Measurements from ENCODE around the gene UMOD. TPM values are rescaled to one million over a fixed set of nuclear protein-coding genes. Genes with fewer than 3 reads are reported as not detected.
"Not testable (repeated sequence)": the region's sequence is repeated elsewhere in the genome, so short reads cannot be mapped to it uniquely, and the experiment has no call there.

UMOD gene
- polyA plus RNA-seq, 3 donors = 70.4 to 269 (median 133) TPM

DNA sequence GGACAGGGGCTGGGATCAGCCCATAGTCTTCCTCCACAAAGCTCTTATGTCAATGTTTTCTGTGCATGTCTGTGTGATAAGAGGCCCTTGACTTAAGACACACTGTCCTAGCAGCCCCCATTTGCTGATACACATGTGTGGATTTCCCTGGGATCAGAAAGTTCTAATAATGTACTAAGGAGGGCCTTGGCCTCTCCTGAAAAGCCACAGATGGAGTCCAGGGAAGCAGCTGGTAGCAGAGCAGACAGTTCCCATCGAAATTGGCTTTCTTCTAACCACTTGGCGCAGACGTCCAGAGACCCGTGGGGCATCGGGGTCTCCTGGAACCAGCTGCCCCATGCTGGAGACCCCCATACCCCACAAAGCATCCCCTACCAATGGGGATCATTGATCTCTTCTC lies 20.9 kb downstream of the UMOD start:
- DNase-seq (ENCODE audit: extremely low read depth in 1 of 11, low read depth in 9 of 11, low spot score in 4 of 11) = no peak

- DNase-seq (ENCODE audit: extremely low read depth in 1 of 11, low read depth in 9 of 11, low spot score in 4 of 11) = no peak
Measured at GRCh38 chr16:20329392-20330138, 22.9 kb downstream of the UMOD start.

GRCh38 chr16:20327444-20328041 lies 25.0 kb downstream of the UMOD start, which contains the start of gene GP2:
Gene GP2 (minus strand): TSS chr16:20327513. CDS start chr16:20326431, 1,082 bp downstream.
- DNase-seq (ENCODE audit: extremely low read depth in 1 of 11, low read depth in 9 of 11, low spot score in 4 of 11) = no peak

- DNase-seq (ENCODE audit: extremely low read depth in 1 of 11, low read depth in 9 of 11, low spot score in 4 of 11) = no peak
Measured at GRCh38 chr16:20326321-20326720, 26.2 kb downstream of the UMOD start.

- no peak for DNase-seq (ENCODE audit: extremely low read depth in 1 of 11, low read depth in 9 of 11, low spot score in 4 of 11)
Measured at GRCh38 chr16:20325005-20325404, 27.5 kb downstream of the UMOD start.

GRCh38 chr16:20323591-20324117 lies 28.9 kb downstream of the UMOD start:
- no peak for DNase-seq (ENCODE audit: extremely low read depth in 1 of 11, low read depth in 9 of 11, low spot score in 4 of 11)

GRCh38 chr16:20322696-20323095 lies 29.8 kb downstream of the UMOD start:
- no peak for DNase-seq (ENCODE audit: extremely low read depth in 1 of 11, low read depth in 9 of 11, low spot score in 4 of 11)

DNA sequence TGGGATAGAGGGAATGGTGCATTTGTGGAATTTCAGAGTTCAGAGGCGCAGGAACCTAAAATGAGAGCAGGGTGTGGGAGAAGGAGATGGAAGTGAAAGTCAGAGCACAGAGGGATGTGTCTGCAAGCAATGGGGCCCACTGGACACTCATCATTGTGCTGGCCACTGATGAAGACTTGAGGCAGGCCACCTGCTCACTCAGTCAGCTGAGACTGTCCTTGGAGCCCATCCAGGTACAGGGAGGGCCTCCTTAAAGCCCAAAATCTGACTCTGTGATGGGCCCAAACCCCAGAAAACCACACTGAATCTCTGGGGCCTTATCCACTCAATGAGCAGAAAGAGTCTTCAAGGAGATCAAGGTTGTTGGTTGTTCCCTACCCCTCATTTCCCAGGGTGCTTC lies 30.8 kb downstream of the UMOD start:
- DNase-seq (ENCODE audit: extremely low read depth in 1 of 11, low read depth in 9 of 11, low spot score in 4 of 11) = no peak

DNA sequence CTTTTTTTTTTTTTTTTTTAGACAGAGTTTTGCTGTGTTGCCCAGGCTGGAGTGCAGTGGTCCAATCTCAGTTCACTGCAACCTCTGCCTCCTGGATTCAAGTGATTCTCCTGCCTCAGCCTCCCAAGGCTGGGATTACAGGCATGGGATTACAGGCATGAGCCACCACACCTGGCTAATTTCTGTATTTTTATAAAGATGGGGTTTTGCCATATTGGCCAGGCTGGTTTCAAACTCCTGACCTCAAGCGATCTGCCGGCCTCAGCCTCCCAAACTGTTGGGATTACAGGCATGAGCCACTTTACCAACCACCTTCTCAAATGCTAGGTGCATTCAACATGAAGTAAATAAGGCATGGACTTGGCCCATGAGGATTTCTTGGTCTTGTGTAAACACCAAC lies 31.5 kb downstream of the UMOD start:
- not testable (repeated sequence) for DNase-seq (ENCODE audit: extremely low read depth in 1 of 11, low read depth in 9 of 11, low spot score in 4 of 11)

DNA sequence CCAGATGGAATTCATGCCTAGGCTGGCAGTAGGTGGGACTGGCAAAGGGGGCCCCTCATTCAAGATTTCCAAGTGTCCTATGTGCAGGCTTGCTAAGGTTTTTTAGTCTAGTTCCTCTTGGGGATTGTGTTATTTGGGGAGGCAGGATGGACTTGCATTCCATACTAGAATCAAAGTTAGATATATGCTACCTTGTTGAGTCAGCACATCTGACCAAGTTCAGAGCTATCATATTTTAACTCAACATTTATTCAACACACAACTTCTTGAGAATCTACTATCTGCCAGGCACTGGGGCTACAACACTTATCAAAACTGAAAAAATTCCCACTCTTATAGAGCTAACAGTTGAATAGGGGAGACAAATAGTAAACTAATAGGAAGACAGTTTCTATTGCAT lies 31.9 kb downstream of the UMOD start:
- no peak for DNase-seq (ENCODE audit: extremely low read depth in 1 of 11, low read depth in 9 of 11, low spot score in 4 of 11)

DNA sequence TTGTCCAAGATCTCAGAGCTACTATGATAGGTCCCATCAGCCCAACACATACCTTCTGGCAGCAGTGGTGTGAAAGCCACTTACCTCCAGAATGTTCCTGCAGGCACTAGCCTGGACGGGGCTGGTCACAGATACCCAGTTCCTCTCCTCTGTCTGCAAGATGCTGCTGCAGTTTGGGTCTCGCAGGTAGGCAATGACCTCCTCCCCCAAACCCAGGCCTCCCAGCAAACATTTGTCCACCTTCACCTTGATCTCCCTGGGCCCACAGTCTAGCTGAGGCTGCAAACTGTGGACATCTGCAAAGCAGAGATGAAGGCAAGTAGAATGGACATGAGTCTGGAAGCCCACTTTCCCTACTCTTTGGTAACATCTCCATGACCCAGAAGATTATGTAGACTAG lies 32.3 kb downstream of the UMOD start:
- no peak for DNase-seq (ENCODE audit: extremely low read depth in 1 of 11, low read depth in 9 of 11, low spot score in 4 of 11)

- DNase-seq (ENCODE audit: extremely low read depth in 1 of 11, low read depth in 9 of 11, low spot score in 4 of 11) = no peak
Measured at GRCh38 chr16:20319406-20319805, 33.1 kb downstream of the UMOD start.

- no peak for DNase-seq (ENCODE audit: extremely low read depth in 1 of 11, low read depth in 9 of 11, low spot score in 4 of 11)
Measured at GRCh38 chr16:20318437-20318836, 34.1 kb downstream of the UMOD start.

DNA sequence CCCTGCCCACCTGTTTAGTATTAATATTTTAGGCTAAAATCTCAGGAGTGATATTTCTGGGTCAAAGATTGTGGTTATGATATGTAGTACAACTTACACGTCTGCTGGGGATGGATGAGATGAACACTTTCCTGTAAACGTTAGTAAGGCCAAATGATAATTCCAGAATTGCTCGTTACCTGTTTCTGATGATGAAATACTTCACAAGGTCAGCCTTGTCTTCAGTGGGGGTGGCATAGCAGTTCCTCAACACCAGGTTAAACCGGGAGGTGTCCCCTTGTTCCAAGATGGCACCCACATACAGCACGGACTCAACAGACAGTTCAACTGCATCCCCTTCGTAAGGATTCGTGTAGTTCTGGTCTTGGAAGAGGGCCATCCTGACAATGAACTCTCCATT lies 34.5 kb downstream of the UMOD start:
- no peak for DNase-seq (ENCODE audit: extremely low read depth in 1 of 11, low read depth in 9 of 11, low spot score in 4 of 11)

DNA sequence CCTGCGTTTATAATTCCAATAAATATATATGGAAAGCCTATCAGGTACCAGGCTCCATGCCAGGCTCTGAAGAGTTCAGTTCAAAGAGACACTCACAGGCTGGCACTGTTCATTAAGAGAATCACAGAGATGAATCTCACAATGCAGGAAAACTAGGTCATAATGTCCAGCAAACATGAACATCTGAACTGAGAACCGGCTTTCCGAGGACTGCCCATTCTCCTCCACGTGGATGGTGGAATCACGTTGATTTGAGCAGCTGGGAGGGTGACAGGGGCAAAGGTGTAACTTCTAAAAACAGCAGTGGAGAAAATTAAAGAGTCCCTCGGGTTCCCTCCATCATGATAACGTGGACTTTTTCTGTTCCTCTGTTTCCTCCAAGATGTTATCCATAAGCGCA lies 35.4 kb downstream of the UMOD start:
- no peak for DNase-seq (ENCODE audit: extremely low read depth in 1 of 11, low read depth in 9 of 11, low spot score in 4 of 11)

DNA sequence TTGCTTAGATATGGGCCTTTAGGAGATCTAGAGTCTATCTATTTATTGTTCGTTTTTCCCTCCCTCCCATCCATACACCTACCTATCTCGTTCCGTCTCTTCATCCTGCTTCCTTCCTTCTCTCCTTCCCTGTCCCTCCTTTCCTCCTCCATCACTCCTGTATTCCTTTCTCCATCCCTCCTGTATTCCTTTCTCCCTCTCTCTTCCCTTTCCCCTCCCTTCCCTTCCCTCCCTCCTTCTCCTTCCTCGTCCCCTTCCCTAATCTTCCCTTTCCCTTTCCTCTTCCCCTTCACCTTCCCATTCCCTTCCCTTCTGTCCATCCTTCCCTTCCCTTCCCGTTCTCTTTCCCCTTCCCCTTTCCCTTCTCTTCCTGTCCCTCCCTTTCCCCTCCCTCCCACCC lies 35.8 kb downstream of the UMOD start:
- no peak for DNase-seq (ENCODE audit: extremely low read depth in 1 of 11, low read depth in 9 of 11, low spot score in 4 of 11)

- DNase-seq (ENCODE audit: extremely low read depth in 1 of 11, low read depth in 9 of 11, low spot score in 4 of 11) = no peak
Measured at GRCh38 chr16:20315764-20316163, 36.8 kb downstream of the UMOD start.

DNA sequence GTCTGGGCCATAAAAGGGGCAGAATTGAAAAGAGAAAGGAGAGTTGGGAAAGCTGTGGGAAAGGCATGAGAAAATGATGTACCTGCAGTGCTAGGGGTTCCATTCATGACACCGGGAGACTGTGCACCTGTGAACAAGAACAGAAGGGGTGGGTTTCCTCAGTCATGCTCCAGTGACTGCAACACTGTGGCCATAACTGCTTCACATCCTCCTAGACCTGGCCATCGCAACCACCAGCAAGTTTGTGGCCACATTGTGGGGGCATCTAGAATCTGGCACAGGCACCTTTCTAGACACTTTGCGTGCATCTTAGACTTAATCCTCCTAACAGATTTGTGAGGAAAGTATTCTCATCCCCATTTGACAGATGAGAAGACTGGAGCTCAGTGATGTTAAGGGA lies 37.9 kb downstream of the UMOD start:
- no peak for DNase-seq (ENCODE audit: extremely low read depth in 1 of 11, low read depth in 9 of 11, low spot score in 4 of 11)

DNA sequence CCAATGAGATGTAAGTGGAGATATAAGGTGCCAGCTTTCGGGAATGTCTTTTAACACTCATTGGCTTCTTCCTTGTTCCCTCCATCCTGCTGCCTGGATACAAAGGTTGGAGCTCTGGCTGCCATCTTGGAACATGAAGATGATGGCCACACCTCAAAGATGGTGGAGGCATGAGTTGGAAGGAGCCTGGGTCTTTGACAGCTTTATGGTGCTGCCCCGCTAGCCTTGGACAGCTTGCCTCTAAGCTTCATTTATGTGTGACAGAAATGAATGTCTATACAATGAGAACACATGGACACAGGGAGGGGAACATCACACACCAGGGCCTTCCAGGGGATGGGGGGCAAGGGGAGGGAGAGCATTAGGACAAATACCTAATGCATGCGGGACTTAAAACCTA lies 38.8 kb downstream of the UMOD start:
- DNase-seq (ENCODE audit: extremely low read depth in 1 of 11, low read depth in 9 of 11, low spot score in 4 of 11) = no peak

DNA sequence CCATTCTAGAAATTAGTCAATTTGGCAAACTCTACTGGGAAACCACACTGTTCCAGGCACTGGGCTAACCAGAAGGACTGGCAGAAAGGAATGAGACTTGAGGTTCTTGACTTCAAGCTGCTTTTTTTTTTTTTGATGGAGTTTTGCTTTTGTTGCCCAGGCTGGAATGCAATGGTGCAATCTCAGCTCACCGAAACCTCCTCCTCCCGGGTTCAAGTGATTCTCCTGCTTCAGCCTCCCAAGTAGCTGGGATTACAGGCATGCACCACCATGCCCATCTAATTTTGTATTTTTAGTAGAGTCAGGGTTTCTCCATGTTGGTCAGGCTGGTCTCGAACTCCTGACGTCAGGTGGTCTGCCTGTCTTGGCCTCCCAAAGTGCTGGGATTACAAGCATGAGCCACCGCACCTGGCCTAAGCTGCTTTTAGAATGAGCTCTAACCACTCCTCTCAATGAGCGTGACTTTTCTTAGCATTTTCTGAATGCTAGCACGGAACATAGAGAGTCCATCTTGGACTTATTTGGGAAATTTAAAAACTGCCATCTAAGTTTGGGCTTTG lies 39.9 kb downstream of the UMOD start:
- DNase-seq (ENCODE audit: extremely low read depth in 1 of 11, low read depth in 9 of 11, low spot score in 4 of 11) = not testable (repeated sequence)
